Right ventricle myocardium superior (tissue), 1 donor: ENCODE results near the gene KIF6. TPM values are rescaled to one million over a fixed set of nuclear protein-coding genes. Genes with fewer than 3 reads are reported as not detected.

ENCODE experiments used
- ATAC-seq: fragments of 200-7000 bp; cut with Tn5 transposase; one replicate; pipeline ENCODE4 v1.9.1; 2020; ENCODE audit warnings: mild to moderate bottlenecking; ENCODE audit not compliant: poor library complexity
- DNase-seq: peaks from one replicate; pipeline ENCODE4 v3.0.0-alpha.2; 2020
- intact Hi-C: fragments of 100-400 bp; cut with DNase I; formaldehyde crosslinking; loops from one replicate; pipeline ENCODE4 v1.11.2; 2022
- total RNA-seq: library from RNA; stranded (reverse); fragmentation: NEBNext Ultra II Directional; extraction: Animal tissue kit (Norgen Biotek cat#: 25700); gene quantifications from one replicate; pipeline ENCODE4 v1.2.1, GENCODE V29; 2021
- donor health status: DM: no; HTN: yes; CAD: no; lungs with severe emphysema.

The KIF6 gene
- total RNA-seq, 1 donor from 2014 or later = 0.27 TPM

- ATAC-seq (no peak), DNase-seq (no peak)
- intact Hi-C loops = no loop called here
These were observed 55.2 kb downstream of the KIF6 start for GRCh38 chr6:39669973-39670342.

GRCh38 chr6:39669207-39669972 lies 55.8 kb downstream of the KIF6 start:
- intact Hi-C loops = no loop called here
- no peak for ATAC-seq
- DNase-seq = no peak

GRCh38 chr6:39666706-39667489 lies 58.3 kb downstream of the KIF6 start:
- no peak for ATAC-seq
- DNase-seq = no peak
- intact Hi-C loops = no loop called here

- intact Hi-C loops = no loop called here
- no peak for DNase-seq
- no peak for ATAC-seq
These were observed 59.3 kb downstream of the KIF6 start for GRCh38 chr6:39665861-39666260.

GRCh38 chr6:39664173-39664572 lies 61.0 kb downstream of the KIF6 start:
- no peak for DNase-seq

GRCh38 chr6:39657355-39658135 lies 67.7 kb downstream of the KIF6 start:
- no peak for DNase-seq
- intact Hi-C loops = no loop called here
- ATAC-seq = no peak

More at GRCh38 chr6:39664173-39664572, 61.0 kb downstream of the KIF6 start:
- no peak for ATAC-seq
- intact Hi-C loops = no loop called here

GRCh38 chr6:39654121-39654520 lies 71.1 kb downstream of the KIF6 start:
- no peak for DNase-seq
- intact Hi-C loops = no loop called here
- no peak for ATAC-seq

GRCh38 chr6:39653612-39654011 lies 71.6 kb downstream of the KIF6 start:
- DNase-seq = no peak
- intact Hi-C loops = no loop called here
- no peak for ATAC-seq

GRCh38 chr6:39649996-39650395 lies 75.2 kb downstream of the KIF6 start:
- intact Hi-C loops = no loop called here
- no peak for ATAC-seq
- DNase-seq = no peak

GRCh38 chr6:39646751-39647420 lies 78.3 kb downstream of the KIF6 start:
- intact Hi-C loops = no loop called here
- no peak for DNase-seq

GRCh38 chr6:39642270-39642669 lies 82.9 kb downstream of the KIF6 start:
- intact Hi-C loops = no loop called here
- no peak for DNase-seq
- ATAC-seq = no peak

More at GRCh38 chr6:39646751-39647420, 78.3 kb downstream of the KIF6 start:
- ATAC-seq = no peak

- ATAC-seq (no peak), DNase-seq (no peak)
- intact Hi-C loops = no loop called here
These were observed 86.9 kb downstream of the KIF6 start for GRCh38 chr6:39638126-39638822.

- intact Hi-C loops = no loop called here
- ATAC-seq (no peak), DNase-seq (no peak)
These were observed 90.4 kb downstream of the KIF6 start for GRCh38 chr6:39634646-39635341.

- intact Hi-C loops = no loop called here
- ATAC-seq (no peak), DNase-seq (no peak)
These were observed 100.0 kb downstream of the KIF6 start for GRCh38 chr6:39625209-39625608.

- DNase-seq = no peak
- intact Hi-C loops = no loop called here
- ATAC-seq = no peak
These were observed 101.5 kb downstream of the KIF6 start for GRCh38 chr6:39623750-39624149.

GRCh38 chr6:39617520-39617919 lies 107.7 kb downstream of the KIF6 start:
- DNase-seq = no peak
- no peak for ATAC-seq
- intact Hi-C loops = no loop called here

- DNase-seq (no peak), ATAC-seq (no peak)
- intact Hi-C loops = no loop called here
These were observed 108.2 kb downstream of the KIF6 start for GRCh38 chr6:39617026-39617425.

GRCh38 chr6:39615622-39616021 lies 109.6 kb downstream of the KIF6 start:
- ATAC-seq = no peak
- no peak for DNase-seq
- intact Hi-C loops = no loop called here
